Right ventricle myocardium inferior (tissue), 1 donor: ENCODE data around the gene STARD13. TPM values are rescaled to one million over a fixed set of nuclear protein-coding genes. Genes with fewer than 3 reads are reported as not detected.

Source experiments
- ATAC-seq: fragments of 200-7000 bp; cut with Tn5 transposase; one replicate; pipeline ENCODE4 v1.9.1; 2020; ENCODE audit warnings: mild to moderate bottlenecking, moderate library complexity
- DNase-seq: peaks from one replicate; pipeline ENCODE4 v3.0.0; 2021; ENCODE audit errors: missing footprints
- intact Hi-C: fragments of 100-400 bp; cut with DNase I; formaldehyde crosslinking; loops from one replicate; pipeline ENCODE4 v1.11.0; 2022
- total RNA-seq: library from RNA; stranded (reverse); fragmentation: NEBNext Ultra II Directional; extraction: Animal tissue kit (Norgen Biotek cat#: 25700); gene quantifications from one replicate; pipeline ENCODE4 v1.2.1, GENCODE V29; 2021
- donor health status: DM: no; HTN: yes; CAD: no; lungs with severe emphysema.

STARD13 gene
- total RNA-seq, 1 donor from 2014 or later: 36.4 TPM

GRCh38 chr13:33312150-33312860, 26.8 kb upstream of the STARD13 start:
- ATAC-seq (peak; percentile 35), DNase-seq (no peak)
- intact Hi-C loops: no loop called here

- intact Hi-C loops: no loop called here
- ATAC-seq: no peak
- no peak for DNase-seq
Measured at GRCh38 chr13:33311040-33311439, 25.5 kb upstream of the STARD13 start.

GRCh38 chr13:33310245-33311038, 24.9 kb upstream of the STARD13 start:
- no peak for ATAC-seq
- intact Hi-C loops: no loop called here
- no peak for DNase-seq

GRCh38 chr13:33308863-33309262, 23.3 kb upstream of the STARD13 start:
- ATAC-seq (no peak), DNase-seq (no peak)
- intact Hi-C loops: no loop called here

- intact Hi-C loops: no loop called here
- DNase-seq (no peak), ATAC-seq (no peak)
Measured at GRCh38 chr13:33307843-33308242, 22.3 kb upstream of the STARD13 start.

GRCh38 chr13:33303855-33304597, 18.5 kb upstream of the STARD13 start:
- ATAC-seq (no peak), DNase-seq (no peak)
- intact Hi-C loops: no loop called here

- DNase-seq (no peak), ATAC-seq (no peak)
- intact Hi-C loops: no loop called here
Measured at GRCh38 chr13:33299626-33300025, 14.1 kb upstream of the STARD13 start.

- no peak for ATAC-seq
- intact Hi-C loops: no loop called here
- DNase-seq: no peak
Measured at GRCh38 chr13:33296793-33297425, 11.4 kb upstream of the STARD13 start.

GRCh38 chr13:33292712-33293111, 7.2 kb upstream of the STARD13 start:
- ATAC-seq (no peak), DNase-seq (peak; percentile 45)
- intact Hi-C loops: no loop called here

- no peak for ATAC-seq
- intact Hi-C loops: no loop called here
- no peak for DNase-seq
Measured at GRCh38 chr13:33290421-33290965, 4.9 kb upstream of the STARD13 start.

- DNase-seq (no peak), ATAC-seq (no peak)
- intact Hi-C loops: no loop called here
Measured at GRCh38 chr13:33289966-33290365, 4.4 kb upstream of the STARD13 start.

GRCh38 chr13:33287142-33287882, 1.8 kb upstream of the STARD13 start:
- intact Hi-C loops: no loop called here
- ATAC-seq (no peak), DNase-seq (no peak)

- no peak for DNase-seq
- no peak for ATAC-seq
- intact Hi-C loops: no loop called here
Measured at GRCh38 chr13:33286128-33286527, 573 bp upstream of the STARD13 start.

GRCh38 chr13:33284916-33285315, 639 bp downstream of the STARD13 start:
- intact Hi-C loops: loop anchor here (2.0 to 5.0 kb wide), 4 partner anchors 52 to 258 kb away; no protein-coding TSS in a partner anchor
- no peak for ATAC-seq
- no peak for DNase-seq

- DNase-seq (no peak), ATAC-seq (no peak)
- intact Hi-C loops: loop anchor here (2.0 to 5.0 kb wide), 4 partner anchors 51 to 259 kb away; no protein-coding TSS in a partner anchor
Measured at GRCh38 chr13:33284031-33284430, 1.5 kb downstream of the STARD13 start.

GRCh38 chr13:33283195-33283911, 2.2 kb downstream of the STARD13 start:
- no peak for DNase-seq
- intact Hi-C loops: loop anchor here (2.0 to 5.0 kb wide), 2 partner anchors 23 to 156 kb away; no protein-coding TSS in a partner anchor
- ATAC-seq: no peak

GRCh38 chr13:33281951-33282595, 3.5 kb downstream of the STARD13 start:
- DNase-seq: no peak
- no peak for ATAC-seq
- intact Hi-C loops: loop anchor here (2.0 to 5.0 kb wide), 2 partner anchors 21 to 155 kb away; no protein-coding TSS in a partner anchor
